ENCODE results near the gene LRRN2.

DNA sequence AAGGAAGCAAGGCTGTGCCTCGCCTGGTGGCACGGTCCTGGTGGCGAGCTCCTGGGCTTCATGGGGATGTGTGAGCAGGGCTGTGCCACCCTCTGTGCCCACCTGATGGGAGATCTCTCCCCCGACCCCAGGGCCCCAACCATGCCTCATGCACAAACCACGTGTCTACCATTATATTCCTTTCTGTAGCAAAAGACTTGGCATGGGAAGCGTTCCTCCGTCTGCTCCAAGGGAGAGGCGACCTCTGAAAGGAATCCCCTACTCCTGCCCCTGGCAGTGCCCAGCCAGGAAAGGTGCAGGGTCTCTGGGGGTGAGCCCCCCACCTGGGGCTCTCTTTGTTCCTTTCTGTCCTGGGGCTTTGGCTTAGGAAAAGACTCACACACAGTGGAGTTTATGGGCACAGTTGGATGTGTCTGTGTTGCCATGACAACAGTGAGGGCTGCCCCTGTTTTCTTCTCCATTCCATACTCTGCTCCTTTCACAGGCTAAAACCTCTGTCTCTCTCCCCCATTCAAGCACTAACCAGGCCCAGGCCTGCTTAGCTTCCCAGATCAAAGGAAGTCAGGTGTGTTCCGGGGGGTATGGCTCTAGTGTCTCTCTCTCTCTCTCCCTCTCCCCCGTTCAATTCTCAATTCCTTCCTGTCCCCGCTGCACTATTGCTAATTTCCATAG is 21.4 kb upstream of the LRRN2 start:
- TF ChIP-seq, protein P1, sequence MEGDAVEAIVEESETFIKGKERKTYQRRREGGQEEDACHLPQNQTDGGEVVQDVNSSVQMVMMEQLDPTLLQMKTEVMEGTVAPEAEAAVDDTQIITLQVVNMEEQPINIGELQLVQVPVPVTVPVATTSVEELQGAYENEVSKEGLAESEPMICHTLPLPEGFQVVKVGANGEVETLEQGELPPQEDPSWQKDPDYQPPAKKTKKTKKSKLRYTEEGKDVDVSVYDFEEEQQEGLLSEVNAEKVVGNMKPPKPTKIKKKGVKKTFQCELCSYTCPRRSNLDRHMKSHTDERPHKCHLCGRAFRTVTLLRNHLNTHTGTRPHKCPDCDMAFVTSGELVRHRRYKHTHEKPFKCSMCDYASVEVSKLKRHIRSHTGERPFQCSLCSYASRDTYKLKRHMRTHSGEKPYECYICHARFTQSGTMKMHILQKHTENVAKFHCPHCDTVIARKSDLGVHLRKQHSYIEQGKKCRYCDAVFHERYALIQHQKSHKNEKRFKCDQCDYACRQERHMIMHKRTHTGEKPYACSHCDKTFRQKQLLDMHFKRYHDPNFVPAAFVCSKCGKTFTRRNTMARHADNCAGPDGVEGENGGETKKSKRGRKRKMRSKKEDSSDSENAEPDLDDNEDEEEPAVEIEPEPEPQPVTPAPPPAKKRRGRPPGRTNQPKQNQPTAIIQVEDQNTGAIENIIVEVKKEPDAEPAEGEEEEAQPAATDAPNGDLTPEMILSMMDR (IDR thresholded peaks at IDR 0.05), result no peak
- TF ChIP-seq POLR2AphosphoS5 (IDR thresholded peaks at IDR 0.05), result no peak

All from sigmoid colon (tissue), 4 donors.